HFFc6 (cell line): ENCODE results near the gene QTRT2. TPM values are rescaled to one million over a fixed set of nuclear protein-coding genes. Genes with fewer than 3 reads are reported as not detected.
A peak's percentile ranks its signal among the peaks of the same experiment; 100 is the strongest.

ENCODE experiments used
- DNase-seq: peaks from one replicate; pipeline ENCODE4 v3.0.0-alpha.2; 2018
- H3K27ac Mint-ChIP-seq: 2 replicates; pipeline ENCODE4 v1.8.0; 2020; ENCODE audit warnings: mild to moderate bottlenecking, mixed read lengths
- H3K27me3 Mint-ChIP-seq: 2 replicates; pipeline ENCODE4 v1.8.0; 2021; ENCODE audit warnings: mild to moderate bottlenecking, moderate library complexity, mixed read lengths; ENCODE audit not compliant: insufficient read depth
- H3K36me3 Mint-ChIP-seq: 2 replicates; pipeline ENCODE4 v1.8.0; 2021; ENCODE audit warnings: low read depth, mixed read lengths
- H3K4me1 Mint-ChIP-seq: 2 replicates; pipeline ENCODE4 v1.8.0; 2020; ENCODE audit warnings: low read depth, mixed read lengths
- H3K4me3 Mint-ChIP-seq: 2 replicates; pipeline ENCODE4 v1.8.0; 2020; ENCODE audit warnings: mild to moderate bottlenecking, moderate library complexity, mixed read lengths
- H3K9me3 Mint-ChIP-seq: 2 replicates; pipeline ENCODE4 v1.8.0; 2020; ENCODE audit warnings: mild to moderate bottlenecking, mixed read lengths
- total RNA-seq, 6 experiments: library from RNA; stranded (reverse); fragmentation: NEBNext Ultra II Directional; extraction: Animal tissue kit (Norgen Biotek cat#: 25700); gene quantifications; 2 replicates in 1 of 6; 3 replicates in 5 of 6; pipeline ENCODE4 v1.2.3, GENCODE V29; 2021
- TF ChIP-seq, protein P1 (sequence below): fragments of 200-600 bp; sonication (generic); IDR thresholded peaks from 2 replicates; pipeline ENCODE4 v1.5.0; 2021; ENCODE audit warnings: antibody characterized with exemption, mild to moderate bottlenecking

QTRT2 gene
- total RNA-seq, 6 experiments from 2014 or later, result 18.1 to 23.2 (median 22.0) TPM

- Mint-ChIP-seq H3K27ac (no peak overlapping the region), H3K4me1 (peaks cover 30% of the 10 kb centered on the region), H3K36me3 (no peaks in the 10 kb centered on the region), H3K27me3 (peaks cover 6% of the 10 kb centered on the region), H3K9me3 (no peaks in the 10 kb centered on the region), H3K4me3 (no peak overlapping the region)
- TF ChIP-seq, protein P1, sequence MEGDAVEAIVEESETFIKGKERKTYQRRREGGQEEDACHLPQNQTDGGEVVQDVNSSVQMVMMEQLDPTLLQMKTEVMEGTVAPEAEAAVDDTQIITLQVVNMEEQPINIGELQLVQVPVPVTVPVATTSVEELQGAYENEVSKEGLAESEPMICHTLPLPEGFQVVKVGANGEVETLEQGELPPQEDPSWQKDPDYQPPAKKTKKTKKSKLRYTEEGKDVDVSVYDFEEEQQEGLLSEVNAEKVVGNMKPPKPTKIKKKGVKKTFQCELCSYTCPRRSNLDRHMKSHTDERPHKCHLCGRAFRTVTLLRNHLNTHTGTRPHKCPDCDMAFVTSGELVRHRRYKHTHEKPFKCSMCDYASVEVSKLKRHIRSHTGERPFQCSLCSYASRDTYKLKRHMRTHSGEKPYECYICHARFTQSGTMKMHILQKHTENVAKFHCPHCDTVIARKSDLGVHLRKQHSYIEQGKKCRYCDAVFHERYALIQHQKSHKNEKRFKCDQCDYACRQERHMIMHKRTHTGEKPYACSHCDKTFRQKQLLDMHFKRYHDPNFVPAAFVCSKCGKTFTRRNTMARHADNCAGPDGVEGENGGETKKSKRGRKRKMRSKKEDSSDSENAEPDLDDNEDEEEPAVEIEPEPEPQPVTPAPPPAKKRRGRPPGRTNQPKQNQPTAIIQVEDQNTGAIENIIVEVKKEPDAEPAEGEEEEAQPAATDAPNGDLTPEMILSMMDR, result no peak
- DNase-seq, result no peak
Measured at GRCh38 chr3:114108137-114108536, 51.6 kb downstream of the QTRT2 start.

- no peaks in the 10 kb centered on the region for H3K36me3 Mint-ChIP-seq
- no peak overlapping the region for H3K4me3 Mint-ChIP-seq
- H3K4me1 Mint-ChIP-seq, result peaks cover 29% of the 10 kb centered on the region
- TF ChIP-seq, protein P1, result no peak
- no peaks in the 10 kb centered on the region for H3K9me3 Mint-ChIP-seq
- no peak for DNase-seq
- H3K27ac Mint-ChIP-seq, result no peak overlapping the region
- H3K27me3 Mint-ChIP-seq, result peaks cover 6% of the 10 kb centered on the region
Measured at GRCh38 chr3:114110439-114110838, 53.9 kb downstream of the QTRT2 start.

GRCh38 chr3:114111060-114111770, 54.7 kb downstream of the QTRT2 start:
- peaks cover 29% of the 10 kb centered on the region for H3K4me1 Mint-ChIP-seq
- TF ChIP-seq, protein P1, result no peak
- H3K9me3 Mint-ChIP-seq, result no peaks in the 10 kb centered on the region
- no peak overlapping the region for H3K4me3 Mint-ChIP-seq
- peaks cover 6% of the 10 kb centered on the region for H3K27me3 Mint-ChIP-seq
- no peak for DNase-seq
- no peak overlapping the region for H3K27ac Mint-ChIP-seq
- no peaks in the 10 kb centered on the region for H3K36me3 Mint-ChIP-seq

DNA sequence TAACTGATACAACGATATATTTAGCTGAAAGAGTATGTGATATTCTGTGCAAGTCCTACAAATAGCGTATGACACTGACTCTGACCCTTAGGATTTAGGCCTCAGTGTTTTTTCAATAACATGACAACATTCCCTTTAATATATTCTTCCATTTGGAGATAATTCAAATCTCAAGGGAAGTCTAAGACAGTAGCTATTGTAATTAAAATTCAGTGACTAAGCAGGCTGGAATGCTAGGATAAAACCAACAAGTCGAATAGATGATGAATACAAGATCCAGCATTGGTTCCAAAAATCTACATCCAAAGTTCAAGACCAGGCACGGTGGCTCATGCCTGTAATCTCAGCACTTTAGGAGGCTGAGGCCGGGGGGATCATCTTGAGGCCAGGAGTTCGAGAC, 56.2 kb downstream of the QTRT2 start:
- Mint-ChIP-seq H3K4me1 (peaks cover 29% of the 10 kb centered on the region), H3K36me3 (no peaks in the 10 kb centered on the region), H3K27ac (no peak overlapping the region), H3K4me3 (no peak overlapping the region), H3K27me3 (peaks cover 6% of the 10 kb centered on the region), H3K9me3 (no peaks in the 10 kb centered on the region)
- peak; percentile 21 for DNase-seq
- TF ChIP-seq, protein P1, result no peak

- H3K4me1 Mint-ChIP-seq, result peaks cover 25% of the 10 kb centered on the region
- no peaks in the 10 kb centered on the region for H3K36me3 Mint-ChIP-seq
- no peak overlapping the region for H3K4me3 Mint-ChIP-seq
- no peaks in the 10 kb centered on the region for H3K27me3 Mint-ChIP-seq
- H3K27ac Mint-ChIP-seq, result no peak overlapping the region
- TF ChIP-seq, protein P1, result no peak
- DNase-seq, result no peak
- no peaks in the 10 kb centered on the region for H3K9me3 Mint-ChIP-seq
Measured at GRCh38 chr3:114114719-114115118, 58.2 kb downstream of the QTRT2 start.
